GM23338 (cell line): ENCODE data around the gene CAMTA1. TPM values are rescaled to one million over a fixed set of nuclear protein-coding genes. Genes with fewer than 3 reads are reported as not detected.

Experiments used
- ATAC-seq: fragments of 200-7000 bp; cut with Tn5 transposase; 3 replicates; pipeline ENCODE4 v1.9.1; 2020
- DNase-seq: peaks from one replicate; pipeline ENCODE4 v3.0.0-alpha.2; 2015; ENCODE audit warnings: low spot score
- H2AFZ ChIP-seq: fragments of 200-600 bp; sonication (generic); 2 replicates; pipeline ENCODE4 v1.8.0; 2016; ENCODE audit warnings: antibody characterized with exemption, mild to moderate bottlenecking, moderate library complexity
- H3F3A ChIP-seq: fragments of 200-600 bp; sonication (generic); replicated peaks from 2 replicates; pipeline ENCODE4 v1.8.0; 2017; ENCODE audit warnings: antibody characterized with exemption, mixed run types, low read depth
- H3K27ac ChIP-seq: fragments of 200-600 bp; sonication (generic); 2 replicates; pipeline ENCODE4 v1.6.1; 2016; ENCODE audit warnings: low read depth
- H3K27me3 ChIP-seq: fragments of 200-600 bp; sonication (generic); 2 replicates; pipeline ENCODE4 v1.8.0; 2016; ENCODE audit warnings: mild to moderate bottlenecking, mixed run types, moderate library complexity; ENCODE audit not compliant: insufficient read depth
- H3K36me3 ChIP-seq: fragments of 200-600 bp; sonication (generic); 2 replicates; pipeline ENCODE4 v1.8.0; 2016; ENCODE audit warnings: mild to moderate bottlenecking; ENCODE audit not compliant: insufficient read depth
- H3K4me1 ChIP-seq: fragments of 200-600 bp; sonication (generic); 2 replicates; pipeline ENCODE4 v1.8.0; 2016; ENCODE audit warnings: mild to moderate bottlenecking, moderate library complexity; ENCODE audit not compliant: insufficient read depth
- H3K4me2 ChIP-seq: fragments of 200-600 bp; sonication (generic); 2 replicates; pipeline ENCODE4 v1.7.1; 2017; ENCODE audit warnings: mixed run types
- H3K4me3 ChIP-seq: fragments of 200-600 bp; sonication (generic); 2 replicates; pipeline ENCODE4 v1.6.1; 2016; ENCODE audit warnings: mixed run types
- H3K79me2 ChIP-seq: fragments of 200-600 bp; sonication (generic); replicated peaks from 2 replicates; pipeline ENCODE4 v1.8.0; 2017; ENCODE audit warnings: mild to moderate bottlenecking; ENCODE audit not compliant: insufficient read depth
- H3K9me2 ChIP-seq: fragments of 200-600 bp; sonication (generic); 2 replicates; pipeline ENCODE4 v1.8.0; 2017; ENCODE audit not compliant: insufficient read depth
- H4K20me1 ChIP-seq: fragments of 200-600 bp; sonication (generic); replicated peaks from 2 replicates; pipeline ENCODE4 v1.8.0; 2017; ENCODE audit warnings: mild to moderate bottlenecking; ENCODE audit not compliant: insufficient read depth
- H3K27ac Mint-ChIP-seq: 2 replicates; pipeline ENCODE4 v1.8.0; 2020; ENCODE audit warnings: inconsistent platforms, mild to moderate bottlenecking, moderate library complexity, mixed read lengths
- H3K27me3 Mint-ChIP-seq: 3 replicates; pipeline ENCODE4 v1.8.0; 2022; ENCODE audit warnings: low read depth, mild to moderate bottlenecking, moderate library complexity, mixed read lengths, inconsistent platforms; ENCODE audit not compliant: insufficient read depth, poor library complexity
- H3K36me3 Mint-ChIP-seq: 3 replicates; pipeline ENCODE4 v1.8.0; 2021; ENCODE audit warnings: low read depth, mild to moderate bottlenecking, inconsistent platforms, moderate library complexity, mixed read lengths
- H3K4me1 Mint-ChIP-seq: 3 replicates; pipeline ENCODE4 v1.8.0; 2020; ENCODE audit warnings: mild to moderate bottlenecking, inconsistent platforms, mixed read lengths
- H3K4me3 Mint-ChIP-seq: 3 replicates; pipeline ENCODE4 v1.8.0; 2021; ENCODE audit warnings: moderate library complexity, mild to moderate bottlenecking, inconsistent platforms, mixed read lengths
- H3K9me3 Mint-ChIP-seq: 3 replicates; pipeline ENCODE4 v1.8.0; 2020; ENCODE audit warnings: moderate library complexity, mild to moderate bottlenecking, inconsistent platforms, mixed read lengths
- CREB1 ChIP-seq: fragments of 250-450 bp; sonication (Bioruptor Pico); IDR thresholded peaks from 2 replicates; pipeline ENCODE4 v1.5.0; 2020; ENCODE audit warnings: low read depth, mild to moderate bottlenecking, moderate library complexity
- EZH2 ChIP-seq: fragments of 200-600 bp; sonication (generic); IDR thresholded peaks from one replicate; pipeline ENCODE4 v1.8.0; 2017; ENCODE audit warnings: antibody characterized with exemption, mild to moderate bottlenecking, low read depth; ENCODE audit not compliant: unreplicated experiment
- EZH2phosphoT487 ChIP-seq: fragments of 200-600 bp; sonication (generic); IDR thresholded peaks from one replicate; pipeline ENCODE4 v1.8.1; 2018; ENCODE audit warnings: antibody characterized with exemption; ENCODE audit not compliant: unreplicated experiment
- JUNB ChIP-seq: IDR thresholded peaks from one replicate; pipeline ENCODE4 v1.6.1; 2016; ENCODE audit warnings: antibody characterized with exemption; ENCODE audit not compliant: unreplicated experiment
- STAT1 ChIP-seq: IDR thresholded peaks from one replicate; pipeline ENCODE4 v1.6.1; 2016; ENCODE audit warnings: antibody characterized with exemption; ENCODE audit not compliant: unreplicated experiment
- ZNF331 ChIP-seq: fragments of 250-450 bp; sonication (Bioruptor Pico); IDR thresholded peaks from 2 replicates; pipeline ENCODE4 v1.5.0; 2020; ENCODE audit warnings: low read depth, mild to moderate bottlenecking, moderate library complexity
- polyA plus RNA-seq: library from polyadenylated mRNA; unstranded; fragments of >200 nt; fragmentation: Nextera tagmentation; extraction: Ambion mirVana; gene quantifications from 2 replicates; pipeline ENCODE4 v1.2.1, GENCODE V29; 2016
- total RNA-seq: library from RNA; depleted of rRNA; stranded (reverse); fragments of >200 nt; shearing (Covaris generic); gene quantifications from 2 replicates; pipeline ENCODE4 v1.2.3, GENCODE V29; 2014
- TF ChIP-seq, protein P1 (sequence below), 2 experiments: fragments of 200-600 bp in 1 of 2; sonication (generic) in 1 of 2; conservative IDR thresholded peaks; 2 replicates each; pipeline versions ENCODE4 v1.5.1 to v1.6.1; 2016 to 2017; ENCODE audit warnings: antibody characterized with exemption in 2 of 2, low read depth in 2 of 2, mild to moderate bottlenecking in 2 of 2, moderate library complexity in 1 of 2
- TF ChIP-seq, protein P2 (sequence below): IDR thresholded peaks from one replicate; pipeline ENCODE4 v1.6.1; 2018; ENCODE audit warnings: antibody characterized with exemption; ENCODE audit not compliant: unreplicated experiment
- TF ChIP-seq, protein P3 (sequence below): IDR thresholded peaks from 2 replicates; pipeline ENCODE4 v1.6.1; 2016; ENCODE audit warnings: antibody characterized with exemption

The CAMTA1 gene
- total and polyA plus RNA-seq, 2 experiments from 2014 or later: 115 to 519 TPM

DNA sequence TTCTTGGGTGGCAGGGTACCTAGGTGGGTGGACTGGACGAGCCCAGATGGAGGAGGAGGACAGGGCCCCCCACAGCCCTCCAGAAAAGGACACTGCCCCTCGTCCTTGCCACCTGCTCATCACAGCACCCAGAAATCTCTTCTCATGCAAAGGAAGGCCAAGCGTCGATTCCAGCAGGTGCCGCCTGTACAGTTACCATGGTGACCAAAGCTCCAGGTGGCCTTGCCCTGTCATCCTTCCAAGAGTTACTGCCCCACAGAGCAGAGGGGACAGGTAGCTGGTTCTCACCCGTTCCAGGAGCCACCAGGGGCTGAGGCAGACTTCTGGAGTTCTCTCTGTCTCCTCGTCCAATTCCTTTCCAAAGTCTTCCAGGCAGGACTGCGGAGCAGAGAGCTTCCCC, 865.9 kb downstream of the CAMTA1 start:
- TF ChIP-seq, protein P1, sequence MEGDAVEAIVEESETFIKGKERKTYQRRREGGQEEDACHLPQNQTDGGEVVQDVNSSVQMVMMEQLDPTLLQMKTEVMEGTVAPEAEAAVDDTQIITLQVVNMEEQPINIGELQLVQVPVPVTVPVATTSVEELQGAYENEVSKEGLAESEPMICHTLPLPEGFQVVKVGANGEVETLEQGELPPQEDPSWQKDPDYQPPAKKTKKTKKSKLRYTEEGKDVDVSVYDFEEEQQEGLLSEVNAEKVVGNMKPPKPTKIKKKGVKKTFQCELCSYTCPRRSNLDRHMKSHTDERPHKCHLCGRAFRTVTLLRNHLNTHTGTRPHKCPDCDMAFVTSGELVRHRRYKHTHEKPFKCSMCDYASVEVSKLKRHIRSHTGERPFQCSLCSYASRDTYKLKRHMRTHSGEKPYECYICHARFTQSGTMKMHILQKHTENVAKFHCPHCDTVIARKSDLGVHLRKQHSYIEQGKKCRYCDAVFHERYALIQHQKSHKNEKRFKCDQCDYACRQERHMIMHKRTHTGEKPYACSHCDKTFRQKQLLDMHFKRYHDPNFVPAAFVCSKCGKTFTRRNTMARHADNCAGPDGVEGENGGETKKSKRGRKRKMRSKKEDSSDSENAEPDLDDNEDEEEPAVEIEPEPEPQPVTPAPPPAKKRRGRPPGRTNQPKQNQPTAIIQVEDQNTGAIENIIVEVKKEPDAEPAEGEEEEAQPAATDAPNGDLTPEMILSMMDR (conservative IDR thresholded peaks at IDR 0.05; ENCODE audit: low read depth in 2 of 2): no peak
- no peak for TF ChIP-seq EZH2
- TF ChIP-seq CREB1 (CRISPR knock-in tag): no peak
- no peak for TF ChIP-seq STAT1
- no peak for TF ChIP-seq ZNF331 (CRISPR knock-in tag)
- no peak for TF ChIP-seq EZH2phosphoT487
- TF ChIP-seq, protein P2, sequence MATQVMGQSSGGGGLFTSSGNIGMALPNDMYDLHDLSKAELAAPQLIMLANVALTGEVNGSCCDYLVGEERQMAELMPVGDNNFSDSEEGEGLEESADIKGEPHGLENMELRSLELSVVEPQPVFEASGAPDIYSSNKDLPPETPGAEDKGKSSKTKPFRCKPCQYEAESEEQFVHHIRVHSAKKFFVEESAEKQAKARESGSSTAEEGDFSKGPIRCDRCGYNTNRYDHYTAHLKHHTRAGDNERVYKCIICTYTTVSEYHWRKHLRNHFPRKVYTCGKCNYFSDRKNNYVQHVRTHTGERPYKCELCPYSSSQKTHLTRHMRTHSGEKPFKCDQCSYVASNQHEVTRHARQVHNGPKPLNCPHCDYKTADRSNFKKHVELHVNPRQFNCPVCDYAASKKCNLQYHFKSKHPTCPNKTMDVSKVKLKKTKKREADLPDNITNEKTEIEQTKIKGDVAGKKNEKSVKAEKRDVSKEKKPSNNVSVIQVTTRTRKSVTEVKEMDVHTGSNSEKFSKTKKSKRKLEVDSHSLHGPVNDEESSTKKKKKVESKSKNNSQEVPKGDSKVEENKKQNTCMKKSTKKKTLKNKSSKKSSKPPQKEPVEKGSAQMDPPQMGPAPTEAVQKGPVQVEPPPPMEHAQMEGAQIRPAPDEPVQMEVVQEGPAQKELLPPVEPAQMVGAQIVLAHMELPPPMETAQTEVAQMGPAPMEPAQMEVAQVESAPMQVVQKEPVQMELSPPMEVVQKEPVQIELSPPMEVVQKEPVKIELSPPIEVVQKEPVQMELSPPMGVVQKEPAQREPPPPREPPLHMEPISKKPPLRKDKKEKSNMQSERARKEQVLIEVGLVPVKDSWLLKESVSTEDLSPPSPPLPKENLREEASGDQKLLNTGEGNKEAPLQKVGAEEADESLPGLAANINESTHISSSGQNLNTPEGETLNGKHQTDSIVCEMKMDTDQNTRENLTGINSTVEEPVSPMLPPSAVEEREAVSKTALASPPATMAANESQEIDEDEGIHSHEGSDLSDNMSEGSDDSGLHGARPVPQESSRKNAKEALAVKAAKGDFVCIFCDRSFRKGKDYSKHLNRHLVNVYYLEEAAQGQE: no peak
- Histone ChIP-seq H4K20me1 (no peaks in the 10 kb centered on the region), H3K27ac (no peak overlapping the region), H3K4me1 (no peaks in the 10 kb centered on the region), H2AFZ (no peak overlapping the region), H3K9me2 (no peaks in the 10 kb centered on the region), H3F3A (no peaks in the 10 kb centered on the region), H3K36me3 (no peaks in the 10 kb centered on the region), H3K4me3 (no peak overlapping the region), H3K79me2 (no peaks in the 10 kb centered on the region), H3K27me3 (no peaks in the 10 kb centered on the region), H3K4me2 (no peak overlapping the region)
- Mint-ChIP-seq H3K27me3 (peaks cover 6% of the 10 kb centered on the region), H3K4me3 (no peak overlapping the region), H3K9me3 (no peaks in the 10 kb centered on the region), H3K4me1 (peaks cover 3% of the 10 kb centered on the region), H3K27ac (no peak overlapping the region), H3K36me3 (no peaks in the 10 kb centered on the region; the same call in 2 of the 3 replicates)
- ATAC-seq: no peak
- no peak for DNase-seq

DNA sequence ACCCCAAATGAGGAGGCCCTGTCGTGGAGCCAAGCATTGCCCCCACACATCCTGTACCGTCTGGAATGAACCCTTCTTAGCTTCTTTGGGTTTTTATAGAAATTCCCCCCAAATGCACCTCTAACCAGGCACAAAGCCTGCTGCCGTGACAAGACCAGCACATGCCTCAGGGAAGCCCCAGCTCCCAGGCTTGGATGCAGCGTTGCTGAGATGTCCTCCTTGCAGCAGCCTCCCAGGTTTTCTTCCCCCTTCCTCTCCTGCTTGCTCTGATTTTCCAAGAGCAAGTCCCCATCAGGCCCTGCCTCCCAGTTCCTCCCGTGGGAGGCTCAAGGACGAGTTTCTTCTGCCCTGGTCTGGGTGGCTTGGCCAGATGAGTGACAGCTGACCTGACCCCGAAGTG, 866.8 kb downstream of the CAMTA1 start:
- Histone ChIP-seq H3F3A (no peaks in the 10 kb centered on the region), H3K27me3 (no peaks in the 10 kb centered on the region), H2AFZ (no peak overlapping the region), H3K4me1 (no peaks in the 10 kb centered on the region), H3K9me2 (no peaks in the 10 kb centered on the region), H4K20me1 (no peaks in the 10 kb centered on the region), H3K4me3 (no peak overlapping the region), H3K79me2 (no peaks in the 10 kb centered on the region), H3K36me3 (no peaks in the 10 kb centered on the region), H3K27ac (no peak overlapping the region), H3K4me2 (no peak overlapping the region)
- DNase-seq (no peak), ATAC-seq (no peak)
- H3K27ac Mint-ChIP-seq: no peak overlapping the region
- H3K27me3 Mint-ChIP-seq: peaks cover 5% of the 10 kb centered on the region
- H3K36me3 Mint-ChIP-seq: no peaks in the 10 kb centered on the region
- no peak overlapping the region for H3K4me3 Mint-ChIP-seq
- no peaks in the 10 kb centered on the region for H3K9me3 Mint-ChIP-seq
- peaks cover 3% of the 10 kb centered on the region for H3K4me1 Mint-ChIP-seq
- TF ChIP-seq, protein P3, sequence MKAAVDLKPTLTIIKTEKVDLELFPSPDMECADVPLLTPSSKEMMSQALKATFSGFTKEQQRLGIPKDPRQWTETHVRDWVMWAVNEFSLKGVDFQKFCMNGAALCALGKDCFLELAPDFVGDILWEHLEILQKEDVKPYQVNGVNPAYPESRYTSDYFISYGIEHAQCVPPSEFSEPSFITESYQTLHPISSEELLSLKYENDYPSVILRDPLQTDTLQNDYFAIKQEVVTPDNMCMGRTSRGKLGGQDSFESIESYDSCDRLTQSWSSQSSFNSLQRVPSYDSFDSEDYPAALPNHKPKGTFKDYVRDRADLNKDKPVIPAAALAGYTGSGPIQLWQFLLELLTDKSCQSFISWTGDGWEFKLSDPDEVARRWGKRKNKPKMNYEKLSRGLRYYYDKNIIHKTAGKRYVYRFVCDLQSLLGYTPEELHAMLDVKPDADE: no peak
- TF ChIP-seq EZH2 (no peak), JUNB (no peak)
- TF ChIP-seq, protein P2: no peak
